HG03103 (cell line): Measurements from ENCODE around the gene SYTL3.
"Not testable (repeated sequence)": the region's sequence is repeated elsewhere in the genome, so short reads cannot be mapped to it uniquely, and the experiment has no call there.

Source experiments
- ATAC-seq: cut with Tn5 transposase; IDR thresholded peaks from one replicate; pipeline ENCODE4 v1.9.1; 2021; ENCODE audit warnings: low read depth; ENCODE audit not compliant: unreplicated experiment

The SYTL3 gene

GRCh38 chr6:158661156-158661685 lies 11.4 kb downstream of the SYTL3 start:
- ATAC-seq: no peak

- no peak for ATAC-seq
Measured at GRCh38 chr6:158662607-158662953, 12.7 kb downstream of the SYTL3 start.

- no peak for ATAC-seq
Measured at GRCh38 chr6:158662954-158663624, 13.2 kb downstream of the SYTL3 start.

- no peak for ATAC-seq
Measured at GRCh38 chr6:158663625-158664165, 13.8 kb downstream of the SYTL3 start.

- no peak for ATAC-seq
Measured at GRCh38 chr6:158665332-158665731, 15.5 kb downstream of the SYTL3 start.

DNA sequence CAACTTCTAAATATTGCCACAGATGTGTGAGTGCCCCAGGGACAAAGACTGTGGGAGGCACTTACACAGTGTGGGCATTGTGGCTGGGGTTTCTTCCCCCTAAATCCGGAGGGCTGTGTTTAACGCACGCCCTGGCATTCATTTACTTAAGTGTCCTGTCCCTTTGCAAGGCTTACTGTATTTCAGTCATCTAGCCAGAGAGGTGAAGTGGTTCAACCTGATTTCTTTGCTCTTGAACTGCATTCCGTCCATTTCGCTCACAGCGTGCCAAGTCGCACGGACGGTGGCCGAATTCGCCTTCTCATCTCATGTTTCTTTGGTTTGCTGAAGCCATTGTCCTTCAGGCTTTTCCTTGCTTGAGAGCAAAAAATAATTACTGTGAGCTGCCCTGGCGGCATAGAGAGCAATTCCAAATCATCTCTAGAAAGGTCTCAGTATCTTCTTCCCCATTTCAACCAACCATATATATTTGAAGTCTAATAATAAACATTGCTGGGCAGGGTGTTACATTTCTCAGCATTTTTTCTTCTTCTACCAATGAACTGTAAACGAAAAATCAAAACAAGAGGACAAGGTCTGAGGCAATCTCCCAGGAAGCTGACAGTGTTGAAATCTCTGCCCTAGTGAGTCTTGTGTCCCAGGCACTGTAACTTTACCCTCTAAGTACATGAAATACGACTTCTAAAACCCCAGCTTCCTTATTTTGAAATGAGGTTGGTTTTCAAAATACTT lies 16.9 kb downstream of the SYTL3 start:
- no peak for ATAC-seq

DNA sequence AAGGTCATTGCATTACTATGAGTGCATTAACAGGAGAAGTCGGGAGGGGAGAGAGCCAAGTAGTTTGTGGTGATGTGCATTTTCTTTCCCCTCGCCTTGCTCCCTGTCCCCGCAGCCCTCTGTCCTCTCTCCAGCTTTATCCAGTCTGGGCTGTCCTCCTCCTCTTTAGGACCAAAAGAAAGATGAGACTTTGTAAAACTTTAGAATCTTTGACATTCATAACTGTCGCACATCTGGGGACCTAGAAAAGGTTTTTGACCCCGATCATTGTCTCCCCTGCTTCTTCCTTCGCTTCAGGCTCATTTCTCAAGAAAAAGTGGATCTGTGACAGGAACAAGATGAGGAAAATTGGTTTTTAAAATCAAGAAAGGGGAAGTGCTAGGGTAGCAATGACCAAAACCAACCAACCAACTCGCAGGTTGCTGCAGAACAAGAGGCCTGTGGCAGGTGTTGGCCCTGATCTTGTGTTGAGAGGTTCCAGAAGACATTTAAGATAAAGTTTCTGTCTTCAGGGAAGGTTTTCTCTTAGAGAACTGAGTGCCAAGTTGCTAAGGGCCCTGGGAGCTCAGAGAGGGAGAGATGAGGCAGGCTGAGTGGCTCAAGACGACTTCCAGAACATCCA lies 17.6 kb downstream of the SYTL3 start:
- no peak for ATAC-seq

GRCh38 chr6:158668707-158669103 lies 18.9 kb downstream of the SYTL3 start:
- ATAC-seq: no peak

DNA sequence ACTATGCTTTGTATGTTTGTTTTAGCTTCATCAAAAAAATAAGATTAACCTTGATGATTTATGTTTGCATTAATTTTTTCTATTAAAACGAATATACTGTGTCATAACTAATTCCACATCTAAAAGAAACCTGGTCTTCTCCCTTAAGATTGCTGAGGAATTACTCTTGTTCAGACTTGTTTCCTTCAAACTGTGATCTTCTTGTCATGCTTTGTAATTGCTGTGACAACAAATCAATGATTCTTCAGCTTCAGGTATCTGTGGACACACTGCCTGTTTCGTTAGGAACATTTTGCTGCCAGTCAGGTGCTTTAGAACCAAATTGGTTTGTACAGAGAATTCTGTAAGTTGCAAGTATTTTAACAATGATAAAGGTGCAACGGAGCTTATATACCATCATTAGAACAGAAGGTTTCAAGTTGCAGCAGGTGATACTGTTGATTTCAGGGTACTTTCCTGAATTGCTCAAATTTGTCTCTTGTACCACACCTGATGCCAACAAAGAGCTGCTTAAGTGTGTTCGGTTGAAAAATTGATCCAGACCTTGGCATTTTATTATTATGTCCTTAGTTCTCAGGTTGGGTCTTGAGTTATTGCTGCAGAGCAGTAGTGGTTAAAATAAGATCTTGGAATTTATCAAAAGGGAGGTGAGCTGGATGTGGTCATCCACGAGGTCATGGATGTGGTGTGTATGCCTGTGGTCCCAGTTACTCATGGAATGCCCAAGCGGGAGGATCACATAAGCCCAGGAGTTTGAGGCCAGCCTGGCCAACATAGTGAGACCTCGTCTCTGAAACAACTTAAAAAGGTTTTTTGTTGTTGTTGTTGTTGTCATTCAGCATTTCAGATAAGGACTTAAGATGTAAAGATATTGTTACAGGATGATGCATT lies 19.5 kb downstream of the SYTL3 start:
- ATAC-seq: no peak

DNA sequence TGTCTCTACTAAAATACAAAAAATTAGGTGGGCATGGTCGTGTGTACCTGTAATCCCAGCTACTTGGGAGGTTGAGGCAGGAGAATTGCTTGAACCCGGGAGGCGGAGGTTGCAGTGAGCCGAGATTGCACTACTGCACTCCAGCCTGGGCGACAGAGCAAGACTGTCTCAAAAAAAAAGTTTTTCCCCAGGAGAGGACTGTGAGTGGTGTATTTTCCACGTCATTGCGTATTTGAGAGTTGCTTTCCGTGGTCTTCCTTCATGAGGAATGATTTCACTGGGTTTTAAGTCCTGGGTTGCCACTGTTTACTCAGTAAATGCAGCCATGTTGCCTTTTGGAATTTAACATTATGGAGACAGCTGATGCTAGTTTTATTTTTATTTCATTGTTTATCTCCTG lies 22.3 kb downstream of the SYTL3 start:
- ATAC-seq: not testable (repeated sequence)

DNA sequence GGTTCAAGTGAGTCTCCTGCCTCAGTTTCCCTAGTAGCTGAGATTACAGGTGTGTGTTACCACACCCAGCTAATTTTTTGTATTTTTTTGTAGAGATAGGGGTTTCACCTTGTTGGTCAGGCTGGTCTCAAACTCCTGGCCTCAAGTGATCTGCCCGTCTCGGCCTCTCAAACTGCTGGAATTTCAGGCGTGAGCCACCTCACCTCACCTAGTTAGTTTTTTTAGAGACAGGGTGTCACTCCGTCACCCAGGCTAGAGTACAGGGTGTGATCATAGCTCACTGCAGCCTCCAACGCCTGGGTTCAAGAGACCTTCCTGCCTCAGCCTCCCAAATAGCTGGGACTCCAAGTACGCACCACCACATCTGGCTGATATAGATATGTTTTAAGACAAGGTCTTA lies 22.9 kb downstream of the SYTL3 start:
- ATAC-seq: no peak

DNA sequence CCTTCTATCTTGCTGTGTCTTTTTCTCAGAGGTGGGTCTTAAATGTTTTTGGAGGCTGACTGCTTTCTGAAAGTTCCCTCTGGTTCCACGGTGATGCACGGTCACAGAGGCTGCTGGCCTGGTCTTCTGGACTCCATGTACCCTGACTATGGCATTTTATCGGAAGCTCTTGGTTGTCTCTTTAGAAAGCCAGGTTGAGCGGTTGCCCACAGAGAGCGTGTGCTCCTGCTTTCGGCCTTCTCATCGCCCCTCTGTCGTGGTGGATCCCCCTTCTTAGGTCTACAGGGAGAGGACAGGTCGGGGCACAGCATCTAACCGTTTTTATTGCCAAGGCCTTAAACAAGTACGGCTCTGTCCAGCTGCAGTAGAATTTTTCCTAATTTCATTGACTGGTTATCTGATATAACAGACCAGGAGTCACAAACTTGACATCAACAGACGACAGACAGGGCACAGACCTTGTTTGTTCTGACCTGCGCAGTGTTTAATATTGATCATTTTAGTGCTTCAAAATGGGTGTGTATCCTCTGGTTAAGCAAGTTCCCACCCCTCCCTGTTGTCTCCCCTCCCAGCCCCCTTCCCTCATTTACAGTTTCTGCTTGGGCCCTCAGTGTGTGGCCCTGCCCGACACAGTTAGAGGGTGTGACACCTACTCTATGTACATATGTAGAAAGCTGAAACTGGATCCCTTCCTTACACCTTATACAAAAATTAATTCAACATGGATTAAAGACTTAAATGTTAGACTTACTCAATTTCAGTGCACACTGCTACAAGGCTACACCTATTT lies 24.7 kb downstream of the SYTL3 start:
- ATAC-seq: no peak

DNA sequence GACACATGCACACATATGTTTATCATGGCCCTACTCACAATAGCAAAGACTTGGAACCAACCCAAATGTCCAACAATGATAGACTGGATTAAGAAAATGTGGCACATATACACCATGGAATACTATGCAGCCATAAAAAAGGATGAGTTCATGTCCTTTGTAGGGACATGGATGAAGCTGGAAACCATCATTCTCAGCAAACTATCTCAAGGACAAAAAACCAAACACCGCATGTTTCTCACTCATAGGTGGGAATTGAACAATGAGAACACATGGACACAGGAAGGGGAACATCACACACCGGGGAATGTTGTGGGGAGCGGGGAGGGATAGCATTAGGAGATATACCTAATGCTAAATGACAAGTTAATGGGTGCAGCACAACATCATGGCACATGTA lies 27.2 kb downstream of the SYTL3 start:
- not testable (repeated sequence) for ATAC-seq

DNA sequence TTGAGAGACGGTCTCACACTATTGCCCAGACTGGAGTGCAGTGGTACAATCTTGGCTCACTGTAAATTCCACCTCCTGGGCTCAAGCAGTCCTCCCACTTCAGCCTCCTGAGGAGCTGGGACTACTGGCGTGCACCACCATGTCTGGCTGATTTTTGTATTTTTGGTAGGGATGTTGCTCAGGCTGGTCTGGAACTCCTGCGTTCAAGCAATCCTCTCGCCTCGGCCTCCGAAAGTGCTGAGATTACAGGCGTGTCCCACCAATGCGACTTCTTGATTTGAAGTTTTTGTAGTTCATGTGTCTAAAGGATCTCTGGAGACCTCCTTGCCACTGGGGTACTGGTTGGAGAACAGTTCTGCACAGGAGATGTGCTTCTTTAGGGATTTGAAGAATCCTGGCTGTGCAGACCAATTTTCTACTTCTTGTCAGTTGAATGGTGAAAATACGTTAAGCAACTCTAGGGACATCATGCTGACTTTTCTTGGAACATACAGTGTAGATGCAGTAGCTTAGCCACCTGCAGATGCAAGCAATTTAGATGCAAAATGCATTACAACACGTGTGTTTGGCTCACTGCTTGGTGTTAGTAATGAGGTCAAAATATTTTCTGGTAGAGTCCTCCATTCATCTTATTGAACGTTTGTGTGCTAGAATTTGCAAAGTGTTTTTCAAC lies 28.2 kb downstream of the SYTL3 start:
- no peak for ATAC-seq

DNA sequence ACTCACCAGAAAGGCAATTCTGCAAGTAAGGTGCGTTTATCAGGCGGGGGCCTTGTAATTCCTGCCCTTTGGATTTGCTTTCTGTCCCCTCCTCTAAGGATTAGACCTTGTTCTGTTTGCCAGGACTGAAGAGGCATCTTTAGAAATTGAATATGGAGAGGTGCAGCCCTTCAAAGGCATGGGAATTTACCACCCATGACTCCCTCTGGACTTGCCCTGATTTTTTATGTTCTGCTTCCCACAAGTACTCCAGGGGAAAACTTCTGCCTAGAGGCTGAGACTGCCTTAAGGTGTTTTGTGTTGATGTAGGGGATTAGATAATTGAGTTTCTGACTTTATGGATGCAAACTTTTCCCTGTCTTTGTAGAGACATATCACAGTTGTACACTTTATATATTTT lies 30.2 kb downstream of the SYTL3 start:
- ATAC-seq: no peak

- ATAC-seq: no peak
Measured at GRCh38 chr6:158680481-158680880, 30.6 kb downstream of the SYTL3 start.

- no peak for ATAC-seq
Measured at GRCh38 chr6:158684311-158684710, 34.5 kb downstream of the SYTL3 start.

DNA sequence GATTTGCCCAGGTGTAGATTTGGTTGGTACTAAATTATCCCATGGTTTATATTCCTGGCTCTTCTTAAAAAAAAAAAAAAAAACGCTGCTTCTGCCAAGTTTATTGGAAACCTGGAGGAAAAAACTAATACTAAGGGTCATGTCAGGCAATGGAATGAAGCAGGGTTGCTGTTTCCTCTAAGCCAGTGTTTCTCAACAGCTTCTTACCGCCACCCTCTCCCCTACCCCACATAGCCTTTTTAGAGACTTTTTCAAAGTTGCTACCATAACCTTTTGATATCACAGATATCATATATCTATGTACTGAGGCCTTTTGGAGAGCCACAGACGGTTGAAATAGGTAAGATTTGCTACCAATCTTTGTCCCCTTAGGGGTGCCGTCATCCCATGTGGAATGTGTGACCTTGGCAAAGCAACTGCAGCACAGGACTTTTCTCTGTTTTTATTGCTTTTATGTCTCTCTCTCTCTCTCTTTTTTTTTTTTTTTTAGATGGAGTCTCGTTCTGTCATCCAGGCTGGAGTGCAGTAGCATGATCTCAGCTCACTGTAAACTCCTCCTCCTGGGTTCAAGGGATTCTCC lies 35.0 kb downstream of the SYTL3 start:
- ATAC-seq: no peak

- ATAC-seq: no peak
Measured at GRCh38 chr6:158686311-158686710, 36.5 kb downstream of the SYTL3 start.
